Astrocyte (in vitro differentiated cells and primary cell): ENCODE measurements around the gene MORN1. TPM values are rescaled to one million over a fixed set of nuclear protein-coding genes. Genes with fewer than 3 reads are reported as not detected.

ENCODE experiments used
- DNase-seq: peaks from one replicate; pipeline ENCODE4 v3.0.0-alpha.2; 2010; ENCODE audit warnings: low read depth
- FAIRE-seq: peaks from 2 replicates; lab custom pipeline; 2011; peaks lifted over from hg19 to GRCh38; lab: Jason Lieb, UNC
- H2AFZ ChIP-seq: 2 replicates; pipeline ENCODE4 v1.6.0; 2012; ENCODE audit warnings: low read depth, low read length, inconsistent platforms
- H3K27ac ChIP-seq: 2 replicates; pipeline ENCODE4 v1.5.1; 2011; ENCODE audit warnings: low read depth, low read length, inconsistent platforms
- H3K27me3 ChIP-seq: 2 replicates; pipeline ENCODE4 v1.6.0; 2011; ENCODE audit warnings: low read length, inconsistent platforms; ENCODE audit not compliant: insufficient read depth
- H3K36me3 ChIP-seq: 2 replicates; pipeline ENCODE4 v1.5.1; 2011; ENCODE audit warnings: low read length, inconsistent platforms; ENCODE audit not compliant: insufficient read depth
- H3K4me1 ChIP-seq: 2 replicates; pipeline ENCODE4 v1.5.1; 2011; ENCODE audit warnings: low read length, inconsistent platforms; ENCODE audit not compliant: insufficient read depth
- H3K4me2 ChIP-seq: 2 replicates; pipeline ENCODE4 v1.6.0; 2012; ENCODE audit warnings: low read length, inconsistent platforms
- H3K4me3 ChIP-seq: 2 replicates; pipeline ENCODE4 v1.5.1; 2011; ENCODE audit warnings: low read depth, mild to moderate bottlenecking, low read length, inconsistent platforms; ENCODE audit not compliant: insufficient read depth
- H3K79me2 ChIP-seq: 2 replicates; pipeline ENCODE4 v1.6.0; 2012; ENCODE audit warnings: mild to moderate bottlenecking, low read length, inconsistent platforms; ENCODE audit not compliant: insufficient read depth
- H3K9ac ChIP-seq: 2 replicates; pipeline ENCODE4 v1.6.0; 2012; ENCODE audit warnings: mild to moderate bottlenecking, low read length, inconsistent platforms
- H3K9me3 ChIP-seq: 2 replicates; pipeline ENCODE4 v1.5.1; 2012; ENCODE audit warnings: low read depth, mild to moderate bottlenecking, low read length, inconsistent platforms; ENCODE audit not compliant: insufficient read depth
- H4K20me1 ChIP-seq: 2 replicates; pipeline ENCODE4 v1.6.0; 2012; ENCODE audit warnings: low read length, inconsistent platforms; ENCODE audit not compliant: insufficient read depth
- H3K27ac Mint-ChIP-seq: one replicate; pipeline ENCODE4 v1.8.0; 2021; ENCODE audit warnings: mild to moderate bottlenecking, mixed read lengths; ENCODE audit not compliant: unreplicated experiment
- H3K27me3 Mint-ChIP-seq: one replicate; pipeline ENCODE4 v1.8.0; 2021; ENCODE audit warnings: low read depth, mixed read lengths; ENCODE audit not compliant: unreplicated experiment
- H3K36me3 Mint-ChIP-seq: one replicate; pipeline ENCODE4 v1.8.0; 2021; ENCODE audit warnings: low read depth, mixed read lengths; ENCODE audit not compliant: unreplicated experiment
- H3K4me1 Mint-ChIP-seq: one replicate; pipeline ENCODE4 v1.8.0; 2021; ENCODE audit warnings: low read depth, mixed read lengths; ENCODE audit not compliant: unreplicated experiment
- H3K4me3 Mint-ChIP-seq: one replicate; pipeline ENCODE4 v1.8.0; 2021; ENCODE audit warnings: mild to moderate bottlenecking, moderate library complexity, mixed read lengths; ENCODE audit not compliant: unreplicated experiment
- H3K9me3 Mint-ChIP-seq: one replicate; pipeline ENCODE4 v1.8.0; 2021; ENCODE audit warnings: mild to moderate bottlenecking, mixed read lengths; ENCODE audit not compliant: unreplicated experiment
- EZH2 ChIP-seq: IDR thresholded peaks from 2 replicates; pipeline ENCODE4 v1.6.1; 2012; ENCODE audit warnings: mild to moderate bottlenecking, low read length, inconsistent platforms; ENCODE audit not compliant: insufficient read depth
- total RNA-seq: library from RNA; stranded (reverse); gene quantifications from 2 replicates; pipeline ENCODE4 v1.2.1, GENCODE V29; 2021
- TF ChIP-seq, protein P1 (sequence below): IDR thresholded peaks from 2 replicates; pipeline ENCODE4 v1.5.1; 2011; ENCODE audit warnings: low read depth, mild to moderate bottlenecking, inconsistent platforms, low read length, moderate library complexity; ENCODE audit not compliant: insufficient read depth

MORN1 gene
- total RNA-seq, 1 donor from 2014 or later = 9.2 TPM

DNA sequence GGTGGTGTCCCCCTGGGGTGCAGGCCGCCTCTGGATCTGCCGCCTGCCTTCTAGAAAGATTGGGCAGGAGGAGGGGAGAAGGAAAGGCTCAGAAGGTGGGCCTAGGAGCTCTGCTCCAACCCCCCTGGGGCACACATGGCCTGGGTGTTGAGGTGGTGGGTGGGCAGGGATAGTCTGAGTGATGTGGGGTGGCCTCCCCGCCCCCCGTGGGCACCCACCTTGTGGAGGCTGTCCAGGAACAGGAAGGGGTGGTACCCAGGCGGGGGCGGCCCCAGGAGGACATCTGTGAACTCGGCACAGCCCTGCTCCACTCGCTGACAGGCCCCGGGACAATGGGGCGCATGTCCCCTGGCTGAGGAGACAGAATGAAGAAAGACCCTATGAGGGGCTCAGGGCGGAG is 54.9 kb downstream of the MORN1 start:
- no peak for FAIRE-seq
- H3K27ac Mint-ChIP-seq = no peak overlapping the region

DNA sequence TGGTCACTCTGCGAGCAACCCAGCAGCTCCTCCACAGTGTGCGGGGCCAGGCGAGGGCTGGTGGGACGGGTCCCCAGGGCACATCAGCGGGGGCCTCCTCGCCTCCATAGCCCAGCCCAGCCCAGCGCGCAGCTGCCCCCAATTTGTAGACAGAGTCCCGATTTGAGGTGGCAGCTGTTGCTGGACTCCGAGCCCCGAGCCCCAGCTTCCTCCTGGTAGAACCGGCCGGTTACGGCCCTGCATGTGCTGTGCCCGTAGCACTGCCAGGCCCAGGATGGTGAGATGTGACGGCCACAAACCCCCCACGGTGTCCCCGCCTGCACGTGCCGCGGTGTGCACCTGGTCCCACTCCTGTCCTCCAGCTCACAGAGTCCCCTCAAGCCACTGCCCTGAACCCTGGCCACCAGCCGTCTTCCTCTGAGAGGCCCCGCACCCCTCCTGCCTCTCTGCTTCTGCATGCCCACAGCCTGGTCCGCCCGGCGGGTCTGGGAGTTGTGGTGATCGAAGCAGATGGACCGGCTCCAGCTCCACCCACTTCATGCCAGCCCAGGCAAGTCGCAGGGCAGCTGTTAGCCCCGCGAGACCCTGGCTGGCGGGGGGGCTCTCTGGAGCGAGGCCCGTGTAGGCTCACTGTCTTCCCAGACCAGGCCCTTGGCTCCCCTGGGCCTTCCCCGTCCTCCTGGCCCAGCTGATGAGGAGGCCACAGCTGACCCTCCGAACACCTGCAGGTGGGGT is 55.5 kb downstream of the MORN1 start:
- Histone ChIP-seq H3K4me3 (no peak overlapping the region), H3K79me2 (no peaks in the 10 kb centered on the region), H2AFZ (no peak overlapping the region), H3K4me2 (no peak overlapping the region), H4K20me1 (no peaks in the 10 kb centered on the region), H3K27ac (no peak overlapping the region), H3K9ac (no peak overlapping the region), H3K9me3 (no peaks in the 10 kb centered on the region), H3K36me3 (no peaks in the 10 kb centered on the region), H3K27me3 (no peaks in the 10 kb centered on the region), H3K4me1 (peaks cover 8% of the 10 kb centered on the region)
- Mint-ChIP-seq H3K36me3 (peaks cover 2% of the 10 kb centered on the region), H3K4me3 (no peak overlapping the region), H3K4me1 (peaks cover 2% of the 10 kb centered on the region), H3K27ac (no peak overlapping the region), H3K27me3 (peaks cover 23% of the 10 kb centered on the region), H3K9me3 (no peaks in the 10 kb centered on the region)
- DNase-seq (no peak), FAIRE-seq (no peak)
- TF ChIP-seq, protein P1, sequence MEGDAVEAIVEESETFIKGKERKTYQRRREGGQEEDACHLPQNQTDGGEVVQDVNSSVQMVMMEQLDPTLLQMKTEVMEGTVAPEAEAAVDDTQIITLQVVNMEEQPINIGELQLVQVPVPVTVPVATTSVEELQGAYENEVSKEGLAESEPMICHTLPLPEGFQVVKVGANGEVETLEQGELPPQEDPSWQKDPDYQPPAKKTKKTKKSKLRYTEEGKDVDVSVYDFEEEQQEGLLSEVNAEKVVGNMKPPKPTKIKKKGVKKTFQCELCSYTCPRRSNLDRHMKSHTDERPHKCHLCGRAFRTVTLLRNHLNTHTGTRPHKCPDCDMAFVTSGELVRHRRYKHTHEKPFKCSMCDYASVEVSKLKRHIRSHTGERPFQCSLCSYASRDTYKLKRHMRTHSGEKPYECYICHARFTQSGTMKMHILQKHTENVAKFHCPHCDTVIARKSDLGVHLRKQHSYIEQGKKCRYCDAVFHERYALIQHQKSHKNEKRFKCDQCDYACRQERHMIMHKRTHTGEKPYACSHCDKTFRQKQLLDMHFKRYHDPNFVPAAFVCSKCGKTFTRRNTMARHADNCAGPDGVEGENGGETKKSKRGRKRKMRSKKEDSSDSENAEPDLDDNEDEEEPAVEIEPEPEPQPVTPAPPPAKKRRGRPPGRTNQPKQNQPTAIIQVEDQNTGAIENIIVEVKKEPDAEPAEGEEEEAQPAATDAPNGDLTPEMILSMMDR = no peak
- TF ChIP-seq EZH2 = no peak

More for the DNA sequence above, 54.9 kb downstream of the MORN1 start:
- Histone ChIP-seq H4K20me1 (no peaks in the 10 kb centered on the region), H3K4me2 (no peak overlapping the region), H3K9me3 (no peaks in the 10 kb centered on the region), H3K4me3 (no peak overlapping the region), H3K4me1 (peaks cover 4% of the 10 kb centered on the region), H3K9ac (no peak overlapping the region), H3K27ac (no peak overlapping the region), H3K36me3 (no peaks in the 10 kb centered on the region), H3K27me3 (no peaks in the 10 kb centered on the region), H2AFZ (no peak overlapping the region), H3K79me2 (no peaks in the 10 kb centered on the region)
- Mint-ChIP-seq H3K36me3 (peaks cover 2% of the 10 kb centered on the region), H3K4me3 (no peak overlapping the region), H3K27me3 (peaks cover 23% of the 10 kb centered on the region), H3K9me3 (no peaks in the 10 kb centered on the region), H3K4me1 (peaks cover 2% of the 10 kb centered on the region)
- DNase-seq = no peak
- TF ChIP-seq, protein P1 = no peak
- TF ChIP-seq EZH2 = no peak
